CD14-positive monocyte (primary cell): ENCODE data around the gene WWC1. TPM values are rescaled to one million over a fixed set of nuclear protein-coding genes. Genes with fewer than 3 reads are reported as not detected.

Experiments
- DNase-seq, 3 donors: peaks; one replicate each; pipeline ENCODE4 v3.0.0-alpha.2; 2011 to 2022
- H2AFZ ChIP-seq: 2 replicates; pipeline ENCODE4 v1.6.0; 2012; ENCODE audit warnings: mild to moderate bottlenecking, low read depth, low read length, inconsistent platforms; ENCODE audit not compliant: insufficient read depth, poor library complexity, severe bottlenecking
- H3K27ac ChIP-seq, 2 donors: 1 replicate in 1 of 2; 2 replicates in 1 of 2; pipeline ENCODE4 v1.5.1; 2012 to 2013; ENCODE audit warnings: low read length in 2 of 2, control low read depth in 1 of 2, inconsistent platforms in 1 of 2, low read depth in 1 of 2, mild to moderate bottlenecking in 1 of 2
- H3K27me3 ChIP-seq, 2 donors: one replicate each; pipeline versions ENCODE4 v1.6.0 to v1.6.1; 2011 to 2013; ENCODE audit warnings: low read length in 2 of 2; ENCODE audit not compliant: control insufficient read depth in 2 of 2, insufficient read depth in 2 of 2
- H3K36me3 ChIP-seq, 2 donors: replicated peaks in 1 of 2; 1 replicate in 1 of 2; 2 replicates in 1 of 2; pipeline versions ENCODE4 v1.5.1 to v1.6.1; 2012 to 2013; ENCODE audit warnings: low read length in 2 of 2, control low read depth in 1 of 2, inconsistent platforms in 1 of 2, mild to moderate bottlenecking in 1 of 2; ENCODE audit not compliant: insufficient read depth in 2 of 2, control insufficient read depth in 1 of 2
- H3K4me1 ChIP-seq, 2 donors: 1 replicate in 1 of 2; 2 replicates in 1 of 2; pipeline versions ENCODE4 v1.5.1 to v1.6.1; 2012 to 2013; ENCODE audit warnings: low read length in 2 of 2, control low read depth in 1 of 2, inconsistent platforms in 1 of 2, mild to moderate bottlenecking in 1 of 2, moderate library complexity in 1 of 2; ENCODE audit not compliant: insufficient read depth in 2 of 2, control insufficient read depth in 1 of 2
- H3K4me2 ChIP-seq: replicated peaks from 2 replicates; pipeline ENCODE3; 2012; ENCODE audit warnings: low read length, moderate library complexity, mild to moderate bottlenecking; ENCODE audit not compliant: poor library complexity, severe bottlenecking; ENCODE audit errors: extremely low read depth
- H3K4me3 ChIP-seq, 3 experiments: fragments of 200-600 bp in 1 of 3; sonication (generic) in 1 of 3; replicated peaks in 1 of 3; 1 replicate in 2 of 3; 2 replicates in 1 of 3; pipeline ENCODE4 v1.5.1; 2011 to 2013; ENCODE audit warnings: low read length in 3 of 3, mild to moderate bottlenecking in 3 of 3, control low read depth in 2 of 3, low read depth in 2 of 3, inconsistent platforms in 1 of 3, moderate library complexity in 1 of 3
- H3K79me2 ChIP-seq: 2 replicates; pipeline ENCODE4 v1.6.0; 2012; ENCODE audit warnings: mild to moderate bottlenecking, control low read depth, inconsistent platforms, low read length, moderate library complexity; ENCODE audit not compliant: insufficient read depth
- H3K9ac ChIP-seq: 2 replicates; pipeline ENCODE4 v1.6.0; 2017; ENCODE audit warnings: low read length, mild to moderate bottlenecking; ENCODE audit not compliant: insufficient read depth, poor library complexity, severe bottlenecking
- H3K9me3 ChIP-seq, 2 donors: replicated peaks in 1 of 2; 1 replicate in 1 of 2; 2 replicates in 1 of 2; pipeline versions ENCODE4 v1.5.1 to v1.6.1; 2012 to 2013; ENCODE audit warnings: low read length in 2 of 2, control low read depth in 1 of 2; ENCODE audit not compliant: control insufficient read depth in 1 of 2, insufficient read depth in 1 of 2
- H4K20me1 ChIP-seq: 2 replicates; pipeline ENCODE4 v1.6.0; 2012; ENCODE audit warnings: mild to moderate bottlenecking, low read length, control low read depth, moderate library complexity; ENCODE audit not compliant: insufficient read depth
- H3K27ac Mint-ChIP-seq, 7 donors: one replicate each; pipeline ENCODE4 v1.8.0; 2020; ENCODE audit warnings: mild to moderate bottlenecking in 7 of 7, mixed read lengths in 7 of 7, moderate library complexity in 6 of 7, inconsistent platforms in 2 of 7
- H3K27me3 Mint-ChIP-seq, 3 donors: one replicate each; pipeline ENCODE4 v1.8.0; 2021 to 2022; ENCODE audit warnings: low read depth in 3 of 3, mild to moderate bottlenecking in 3 of 3, mixed read lengths in 3 of 3, moderate library complexity in 3 of 3, inconsistent platforms in 1 of 3
- H3K36me3 Mint-ChIP-seq, 2 donors: one replicate each; pipeline ENCODE4 v1.8.0; 2020; ENCODE audit warnings: mixed read lengths in 2 of 2, inconsistent platforms in 1 of 2, mild to moderate bottlenecking in 1 of 2
- H3K4me1 Mint-ChIP-seq: one replicate; pipeline ENCODE4 v1.8.0; 2020; ENCODE audit warnings: mild to moderate bottlenecking, mixed read lengths
- H3K4me3 Mint-ChIP-seq, 2 donors: one replicate each; pipeline ENCODE4 v1.8.0; 2020; ENCODE audit warnings: mild to moderate bottlenecking in 2 of 2, mixed read lengths in 2 of 2, moderate library complexity in 1 of 2
- H3K9me3 Mint-ChIP-seq, 7 donors: one replicate each; pipeline ENCODE4 v1.8.0; 2020 to 2022; ENCODE audit warnings: mixed read lengths in 7 of 7, mild to moderate bottlenecking in 6 of 7, moderate library complexity in 6 of 7, inconsistent platforms in 2 of 7
- CTCF ChIP-seq: fragments of 200-600 bp; IDR thresholded peaks from one replicate; pipeline ENCODE4 v1.8.0; 2022; ENCODE audit warnings: antibody characterized with exemption, mild to moderate bottlenecking
- WGBS: methylation state at CpG from one replicate; pipeline ENCODE4 v1.1.5; 2013; ENCODE audit warnings: missing lambda C conversion rate; ENCODE audit not compliant: insufficient coverage; 5-methylcytosine and 5-hydroxymethylcytosine counted together
- intact Hi-C, 2 donors: fragments of 100-400 bp; cut with micrococcal nuclease; formaldehyde crosslinking; loops; one replicate each; pipeline versions ENCODE4 v1.15.0 to v1.15.1; 2023
- polyA plus RNA-seq, 3 donors: library from polyadenylated mRNA; depleted of rRNA in 1 of 3; unstranded in 2 of 3; stranded (reverse) in 1 of 3; fragments of 300-500 nt in 2 of 3; fragments of >200 nt in 1 of 3; fragmentation: Illumina TruSeq in 2 of 3; gene quantifications; 1 replicate in 2 of 3; 2 replicates in 1 of 3; pipeline ENCODE4 v1.2.3, GENCODE V29; 2012 to 2021

The WWC1 gene
- polyA plus RNA-seq, 3 donors: not detected

- Mint-ChIP-seq H3K9me3 (no peaks in the 10 kb centered on the region), H3K27ac (no peak overlapping the region), H3K27me3 (peaks cover 0 to 3% (median 2%) of the 10 kb centered on the region in 3 donors), H3K36me3 (no peaks in the 10 kb centered on the region), H3K4me3 (no peak overlapping the region), H3K4me1 (no peaks in the 10 kb centered on the region)
- Histone ChIP-seq H3K9ac (no peak overlapping the region), H2AFZ (no peak overlapping the region), H3K36me3 (no peaks in the 10 kb centered on the region), H3K4me1 (no peaks in the 10 kb centered on the region), H3K27ac (no peak overlapping the region), H3K27me3 (no peaks in the 10 kb centered on the region), H4K20me1 (no peaks in the 10 kb centered on the region), H3K9me3 (no peaks in the 10 kb centered on the region), H3K79me2 (no peaks in the 10 kb centered on the region), H3K4me3 (no peak overlapping the region), H3K4me2 (no peak overlapping the region)
- intact Hi-C loops: no loop called here
- 100% methylated on average over 1 of the region's 3 CpGs for WGBS
- TF ChIP-seq CTCF: no peak
- no peak for DNase-seq
Observed at GRCh38 chr5:168368854-168369253, 77.4 kb downstream of the WWC1 start.

GRCh38 chr5:168370831-168371230, 79.4 kb downstream of the WWC1 start:
- Mint-ChIP-seq H3K4me3 (no peak overlapping the region), H3K4me1 (no peaks in the 10 kb centered on the region), H3K27me3 (peaks cover 0 to 3% (median 2%) of the 10 kb centered on the region in 3 donors), H3K9me3 (no peaks in the 10 kb centered on the region), H3K27ac (no peak overlapping the region), H3K36me3 (no peaks in the 10 kb centered on the region)
- H3K4me3 ChIP-seq: no peak overlapping the region
- no peak overlapping the region for H3K9ac ChIP-seq
- H3K27me3 ChIP-seq: no peaks in the 10 kb centered on the region
- no peaks in the 10 kb centered on the region for H3K36me3 ChIP-seq
- no peak for DNase-seq
- H4K20me1 ChIP-seq: no peaks in the 10 kb centered on the region
- 100% methylated on average over 3 of the region's 4 CpGs for WGBS
- H3K79me2 ChIP-seq: no peaks in the 10 kb centered on the region
- H2AFZ ChIP-seq: no peak overlapping the region
- no peaks in the 10 kb centered on the region for H3K4me1 ChIP-seq
- H3K4me2 ChIP-seq: no peak overlapping the region
- no peak overlapping the region for H3K27ac ChIP-seq
- no peaks in the 10 kb centered on the region for H3K9me3 ChIP-seq
- no peak for TF ChIP-seq CTCF
- intact Hi-C loops: no loop called here
